PC-9 (cell line): ENCODE results near the gene PLEKHG5. TPM values are rescaled to one million over a fixed set of nuclear protein-coding genes. Genes with fewer than 3 reads are reported as not detected.

Experiments
- BruUV-seq: library from RNA; stranded (reverse); fragments of 400-500 nt; replicated peaks from 2 replicates; lab custom pipeline; 2021; lab: Mats Ljungman, UMichigan
- CTCF ChIA-PET: fragments of 300-600 bp; sonication (Branson Sonifier 250); formaldehyde crosslinking; loops from one replicate; lab custom pipeline; 2022; ENCODE audit warnings: antibody characterized with exemption; lab: Charles Lee
- POLR2A ChIA-PET: fragments of 300-600 bp; sonication (Branson Sonifier 250); formaldehyde crosslinking; loops from one replicate; lab custom pipeline; 2022; ENCODE audit warnings: antibody characterized with exemption; ENCODE audit not compliant: unreplicated experiment; lab: Charles Lee
- DNase-seq, 2 experiments: peaks; one replicate each; pipeline versions ENCODE4 v3.0.0 to v3.0.0-alpha.2; 2015 to 2022; ENCODE audit warnings: mixed read lengths in 1 of 2
- H2AFZ ChIP-seq: fragments of 200-600 bp; sonication (generic); 2 replicates; pipeline ENCODE4 v1.8.1; 2017; ENCODE audit warnings: antibody characterized with exemption
- H3F3A ChIP-seq: fragments of 200-600 bp; sonication (generic); 2 replicates; pipeline ENCODE4 v1.8.1; 2017; ENCODE audit warnings: antibody characterized with exemption, mild to moderate bottlenecking, low read depth; ENCODE audit not compliant: insufficient read depth
- H3K27ac ChIP-seq: fragments of 200-600 bp; sonication (generic); 2 replicates; pipeline ENCODE4 v1.6.1; 2016; ENCODE audit warnings: mixed run types
- H3K27me3 ChIP-seq: fragments of 200-600 bp; sonication (generic); 2 replicates; pipeline ENCODE4 v1.6.1; 2016; ENCODE audit warnings: low read depth, mixed run types; ENCODE audit not compliant: insufficient read depth
- H3K36me3 ChIP-seq: fragments of 200-600 bp; sonication (generic); 2 replicates; pipeline ENCODE4 v1.6.1; 2016; ENCODE audit warnings: low read depth, mixed run types
- H3K4me1 ChIP-seq: fragments of 200-600 bp; sonication (generic); replicated peaks from 2 replicates; pipeline ENCODE4 v1.6.1; 2016; ENCODE audit warnings: mixed run types; ENCODE audit not compliant: insufficient read depth
- H3K4me2 ChIP-seq: fragments of 200-600 bp; sonication (generic); 2 replicates; pipeline ENCODE4 v1.6.1; 2017; ENCODE audit warnings: mixed run types
- H3K4me3 ChIP-seq: fragments of 200-600 bp; sonication (generic); 2 replicates; pipeline ENCODE4 v1.6.1; 2016; ENCODE audit warnings: mixed run types
- H3K79me2 ChIP-seq: fragments of 200-600 bp; sonication (generic); 2 replicates; pipeline ENCODE4 v1.6.1; 2017; ENCODE audit warnings: low read depth, mixed run types
- H3K9me2 ChIP-seq: fragments of 200-600 bp; sonication (generic); 2 replicates; pipeline ENCODE4 v1.8.1; 2017; ENCODE audit warnings: mild to moderate bottlenecking; ENCODE audit not compliant: insufficient read depth
- H3K9me3 ChIP-seq: fragments of 200-600 bp; sonication (generic); 2 replicates; pipeline ENCODE4 v1.8.1; 2016; ENCODE audit warnings: low read depth; ENCODE audit not compliant: insufficient read depth
- H4K20me1 ChIP-seq: fragments of 200-600 bp; sonication (generic); 2 replicates; pipeline ENCODE4 v1.8.1; 2017; ENCODE audit not compliant: insufficient read depth
- EZH2 ChIP-seq: fragments of 200-600 bp; sonication (generic); IDR thresholded peaks from 2 replicates; pipeline ENCODE4 v1.8.0; 2017; ENCODE audit warnings: antibody characterized with exemption, low read depth
- intact Hi-C: fragments of 100-400 bp; cut with micrococcal nuclease; formaldehyde crosslinking; loops from one replicate; pipeline ENCODE4 v1.10.0; 2022; ENCODE audit not compliant: unreplicated experiment
- total RNA-seq: library from RNA; stranded (reverse); gene quantifications from 2 replicates; pipeline ENCODE4 v1.2.3, GENCODE V29; 2021
- TF ChIP-seq, protein P1 (sequence below): fragments of 200-600 bp; sonication (generic); conservative IDR thresholded peaks from 2 replicates; pipeline ENCODE4 v1.6.1; 2017; ENCODE audit warnings: mixed run types, antibody characterized with exemption, mild to moderate bottlenecking, moderate library complexity

Gene PLEKHG5
- total RNA-seq, 1 experiment from 2014 or later: 11.3 TPM

DNA sequence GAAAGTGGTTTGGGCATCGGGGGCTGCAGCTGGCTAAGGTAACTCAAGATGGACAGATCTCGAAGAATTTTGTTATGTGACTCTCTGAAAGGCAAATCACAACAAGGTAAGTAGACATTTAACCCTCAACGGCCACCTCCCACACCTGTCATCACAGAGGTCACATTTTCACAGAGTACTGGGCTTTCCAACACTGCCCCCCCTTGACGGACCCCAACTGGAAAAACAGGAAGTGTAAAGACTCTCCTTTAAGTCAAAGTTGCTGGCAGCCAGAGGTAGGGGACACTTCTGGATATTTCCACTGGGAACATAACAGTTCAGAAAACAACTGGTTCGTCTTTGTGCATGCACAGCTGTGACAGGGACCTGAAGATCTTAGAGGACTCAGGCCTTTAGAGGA lies 40.5 kb upstream of the PLEKHG5 start:
- no peak for TF ChIP-seq EZH2
- TF ChIP-seq, protein P1, sequence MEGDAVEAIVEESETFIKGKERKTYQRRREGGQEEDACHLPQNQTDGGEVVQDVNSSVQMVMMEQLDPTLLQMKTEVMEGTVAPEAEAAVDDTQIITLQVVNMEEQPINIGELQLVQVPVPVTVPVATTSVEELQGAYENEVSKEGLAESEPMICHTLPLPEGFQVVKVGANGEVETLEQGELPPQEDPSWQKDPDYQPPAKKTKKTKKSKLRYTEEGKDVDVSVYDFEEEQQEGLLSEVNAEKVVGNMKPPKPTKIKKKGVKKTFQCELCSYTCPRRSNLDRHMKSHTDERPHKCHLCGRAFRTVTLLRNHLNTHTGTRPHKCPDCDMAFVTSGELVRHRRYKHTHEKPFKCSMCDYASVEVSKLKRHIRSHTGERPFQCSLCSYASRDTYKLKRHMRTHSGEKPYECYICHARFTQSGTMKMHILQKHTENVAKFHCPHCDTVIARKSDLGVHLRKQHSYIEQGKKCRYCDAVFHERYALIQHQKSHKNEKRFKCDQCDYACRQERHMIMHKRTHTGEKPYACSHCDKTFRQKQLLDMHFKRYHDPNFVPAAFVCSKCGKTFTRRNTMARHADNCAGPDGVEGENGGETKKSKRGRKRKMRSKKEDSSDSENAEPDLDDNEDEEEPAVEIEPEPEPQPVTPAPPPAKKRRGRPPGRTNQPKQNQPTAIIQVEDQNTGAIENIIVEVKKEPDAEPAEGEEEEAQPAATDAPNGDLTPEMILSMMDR: no peak
- CTCF ChIA-PET: no interaction called here
- Histone ChIP-seq H3F3A (no peaks in the 10 kb centered on the region), H3K4me1 (no peaks in the 10 kb centered on the region), H3K36me3 (no peaks in the 10 kb centered on the region), H3K79me2 (no peaks in the 10 kb centered on the region), H3K27ac (no peak overlapping the region), H4K20me1 (no peaks in the 10 kb centered on the region), H3K9me3 (no peaks in the 10 kb centered on the region), H2AFZ (no peak overlapping the region), H3K27me3 (no peaks in the 10 kb centered on the region), H3K4me2 (no peak overlapping the region), H3K4me3 (no peak overlapping the region), H3K9me2 (no peaks in the 10 kb centered on the region)
- no TSS peak for BruUV-seq
- intact Hi-C loops: no loop called here
- no peak for DNase-seq
- POLR2A ChIA-PET: no interaction called here

DNA sequence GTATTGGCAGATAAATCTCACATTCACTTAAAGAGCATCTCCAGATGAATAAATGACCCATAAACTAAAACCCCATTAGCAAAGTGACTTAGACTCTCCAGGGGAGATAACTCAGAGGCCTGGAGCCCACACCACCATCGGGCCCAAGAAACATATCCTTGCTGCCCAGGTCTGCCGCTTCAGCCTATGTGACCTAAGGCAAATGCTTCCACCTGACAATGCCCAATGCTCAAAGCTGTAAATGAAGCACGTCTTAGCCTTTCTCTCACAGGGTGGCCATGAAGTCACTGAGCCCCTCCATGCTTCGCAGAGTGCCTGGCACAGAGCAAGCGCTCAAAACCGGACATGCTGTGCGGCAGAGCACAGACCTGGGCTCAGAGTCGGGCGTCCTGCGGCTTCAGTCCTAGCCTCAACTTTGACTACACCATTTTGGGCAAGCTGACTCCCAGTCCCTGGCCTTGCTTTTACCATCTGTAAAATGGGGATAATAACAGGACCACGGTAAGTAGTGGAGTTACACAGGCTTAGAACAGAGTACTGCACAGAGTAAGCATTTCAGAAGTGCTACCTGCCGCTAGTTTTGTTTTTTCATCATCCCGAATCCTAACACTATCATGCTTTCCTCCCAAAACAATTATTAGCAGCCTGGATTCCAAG lies 39.2 kb upstream of the PLEKHG5 start:
- H3K9me3 ChIP-seq: no peaks in the 10 kb centered on the region
- H2AFZ ChIP-seq: no peak overlapping the region
- ChIA-PET CTCF (no interaction called here), POLR2A (no interaction called here)
- H3K4me3 ChIP-seq: no peak overlapping the region
- H3K36me3 ChIP-seq: no peaks in the 10 kb centered on the region
- no peaks in the 10 kb centered on the region for H3F3A ChIP-seq
- intact Hi-C loops: no loop called here
- no peaks in the 10 kb centered on the region for H3K27me3 ChIP-seq
- BruUV-seq: no TSS peak
- no peaks in the 10 kb centered on the region for H3K4me1 ChIP-seq
- no peak for TF ChIP-seq EZH2
- H3K4me2 ChIP-seq: no peak overlapping the region
- H3K9me2 ChIP-seq: no peaks in the 10 kb centered on the region
- H3K79me2 ChIP-seq: no peaks in the 10 kb centered on the region
- no peak overlapping the region for H3K27ac ChIP-seq
- no peaks in the 10 kb centered on the region for H4K20me1 ChIP-seq
- no peak for DNase-seq

DNA sequence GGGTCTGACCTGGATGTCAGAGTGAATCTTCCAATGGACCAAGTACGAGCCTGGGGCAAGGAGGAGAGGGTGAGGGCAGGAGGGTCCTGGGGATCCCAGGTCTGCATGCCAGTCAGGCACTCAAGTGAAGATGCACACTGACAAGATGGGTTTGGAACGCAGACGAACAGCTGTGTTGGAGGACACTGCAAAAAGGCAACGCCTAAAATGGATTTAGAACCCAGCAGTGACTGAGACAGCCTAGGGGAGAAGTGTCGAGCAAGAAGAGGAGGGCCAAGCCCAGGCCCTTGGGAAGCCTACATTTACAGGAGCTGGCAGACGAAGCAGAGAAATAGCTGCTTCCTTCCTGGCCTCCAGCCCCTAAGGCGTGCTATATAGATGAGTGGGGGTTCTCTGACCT lies 37.0 kb upstream of the PLEKHG5 start:
- H3K9me3 ChIP-seq: no peaks in the 10 kb centered on the region
- ChIA-PET CTCF (no interaction called here), POLR2A (no interaction called here)
- no peaks in the 10 kb centered on the region; the same call in 1 of the 2 replicates for H3F3A ChIP-seq
- H3K4me2 ChIP-seq: no peak overlapping the region
- H4K20me1 ChIP-seq: no peaks in the 10 kb centered on the region
- no peak for DNase-seq
- no peak overlapping the region for H3K27ac ChIP-seq
- H3K36me3 ChIP-seq: no peaks in the 10 kb centered on the region
- no peaks in the 10 kb centered on the region for H3K27me3 ChIP-seq
- H3K4me3 ChIP-seq: no peak overlapping the region
- H2AFZ ChIP-seq: no peak overlapping the region
- no peak for TF ChIP-seq EZH2
- TF ChIP-seq, protein P1: no peak
- H3K9me2 ChIP-seq: no peaks in the 10 kb centered on the region
- no peaks in the 10 kb centered on the region for H3K4me1 ChIP-seq
- no peaks in the 10 kb centered on the region for H3K79me2 ChIP-seq
- no TSS peak for BruUV-seq
- intact Hi-C loops: no loop called here

DNA sequence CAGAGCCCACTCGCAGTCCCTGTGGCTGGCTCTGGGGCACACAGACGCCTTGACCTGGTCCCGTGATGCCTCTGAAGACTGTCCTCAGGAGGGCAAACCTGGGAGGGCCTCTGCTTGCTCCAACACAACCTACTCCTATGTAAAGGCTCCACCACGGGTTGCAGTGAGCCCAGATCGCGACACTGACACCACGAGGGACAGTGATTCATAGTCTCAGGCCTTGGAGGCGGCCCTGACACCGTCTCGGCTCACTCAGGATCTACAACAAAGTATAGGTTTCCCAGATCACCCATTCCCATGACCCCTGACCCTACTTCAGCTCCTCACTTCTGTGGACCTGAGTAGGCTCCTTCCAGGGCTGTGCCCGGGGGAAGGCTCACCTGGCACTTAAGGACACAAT lies 34.8 kb upstream of the PLEKHG5 start:
- CTCF ChIA-PET: no interaction called here
- intact Hi-C loops: no loop called here
- Histone ChIP-seq H3K27ac (no peak overlapping the region), H3K27me3 (no peaks in the 10 kb centered on the region), H2AFZ (no peak overlapping the region), H3K4me1 (no peaks in the 10 kb centered on the region), H3K4me2 (no peak overlapping the region), H3F3A (peaks cover 6% of the 10 kb centered on the region; the same call in 1 of the 2 replicates), H3K9me2 (no peaks in the 10 kb centered on the region), H3K36me3 (no peaks in the 10 kb centered on the region), H3K79me2 (no peaks in the 10 kb centered on the region), H3K9me3 (no peaks in the 10 kb centered on the region), H3K4me3 (no peak overlapping the region), H4K20me1 (no peaks in the 10 kb centered on the region)
- POLR2A ChIA-PET: no interaction called here
- no TSS peak for BruUV-seq
- TF ChIP-seq, protein P1: no peak
- TF ChIP-seq EZH2: no peak
- DNase-seq: no peak
